GM20431 (cell line): Measurements from ENCODE around the gene SFN.
"Not testable (repeated sequence)": the region's sequence is repeated elsewhere in the genome, so short reads cannot be mapped to it uniquely, and the experiment has no call there.

Experiments used
- in situ Hi-C: fragments of 300-500 bp; cut with MseI, MboI; formaldehyde crosslinking; loops from one replicate; pipeline ENCODE4 v1.15.0; 2020; ENCODE audit warnings: low sequenced_read_pairs; ENCODE audit not compliant: unreplicated experiment

The SFN gene

GRCh38 chr1:26861286-26861701, 1.7 kb upstream of the SFN start:
- in situ Hi-C loops, result no loop called here

GRCh38 chr1:26861889-26862378, 1.0 kb upstream of the SFN start:
- in situ Hi-C loops, result no loop called here

- in situ Hi-C loops, result no loop called here
Measured at GRCh38 chr1:26863685-26864077, 732 bp downstream of the SFN start.

- in situ Hi-C loops, result no loop called here
Measured at GRCh38 chr1:26864610-26865480, 1.9 kb downstream of the SFN start.

GRCh38 chr1:26873097-26873496, 10.1 kb downstream of the SFN start:
- in situ Hi-C loops, result not testable (repeated sequence)

- in situ Hi-C loops, result no loop called here
Measured at GRCh38 chr1:26874896-26875295, 11.9 kb downstream of the SFN start.

GRCh38 chr1:26877326-26877725, 14.4 kb downstream of the SFN start:
- in situ Hi-C loops, result no loop called here

GRCh38 chr1:26879793-26880192, 16.8 kb downstream of the SFN start:
- in situ Hi-C loops, result no loop called here

- in situ Hi-C loops, result not testable (repeated sequence)
Measured at GRCh38 chr1:26881611-26882010, 18.7 kb downstream of the SFN start.

- in situ Hi-C loops, result no loop called here
Measured at GRCh38 chr1:26882696-26883463, 19.9 kb downstream of the SFN start.

GRCh38 chr1:26887125-26887524, 24.2 kb downstream of the SFN start:
- in situ Hi-C loops, result no loop called here

GRCh38 chr1:26888231-26888630, 25.3 kb downstream of the SFN start:
- in situ Hi-C loops, result no loop called here

- in situ Hi-C loops, result no loop called here
Measured at GRCh38 chr1:26889551-26890466, 26.9 kb downstream of the SFN start, which contains the start of gene GPN2. Gene GPN2 (minus strand): TSS chr1:26890283. CDS start chr1:26890096, 187 bp downstream.

- in situ Hi-C loops, result no loop called here
Measured at GRCh38 chr1:26890467-26890796, 27.5 kb downstream of the SFN start.

- in situ Hi-C loops, result no loop called here
Measured at GRCh38 chr1:26894263-26894662, 31.3 kb downstream of the SFN start.

GRCh38 chr1:26897351-26897750, 34.4 kb downstream of the SFN start:
- in situ Hi-C loops, result no loop called here

GRCh38 chr1:26900001-26900814, 37.3 kb downstream of the SFN start, which contains the start of gene GPATCH3:
Gene GPATCH3 (minus strand): TSS chr1:26900467. CDS start chr1:26900442, 25 bp downstream.
- in situ Hi-C loops, result no loop called here

GRCh38 chr1:26900815-26901511, 38.0 kb downstream of the SFN start:
- in situ Hi-C loops, result no loop called here
